Measurements from ENCODE around the gene LDB3.

The LDB3 gene

DNA sequence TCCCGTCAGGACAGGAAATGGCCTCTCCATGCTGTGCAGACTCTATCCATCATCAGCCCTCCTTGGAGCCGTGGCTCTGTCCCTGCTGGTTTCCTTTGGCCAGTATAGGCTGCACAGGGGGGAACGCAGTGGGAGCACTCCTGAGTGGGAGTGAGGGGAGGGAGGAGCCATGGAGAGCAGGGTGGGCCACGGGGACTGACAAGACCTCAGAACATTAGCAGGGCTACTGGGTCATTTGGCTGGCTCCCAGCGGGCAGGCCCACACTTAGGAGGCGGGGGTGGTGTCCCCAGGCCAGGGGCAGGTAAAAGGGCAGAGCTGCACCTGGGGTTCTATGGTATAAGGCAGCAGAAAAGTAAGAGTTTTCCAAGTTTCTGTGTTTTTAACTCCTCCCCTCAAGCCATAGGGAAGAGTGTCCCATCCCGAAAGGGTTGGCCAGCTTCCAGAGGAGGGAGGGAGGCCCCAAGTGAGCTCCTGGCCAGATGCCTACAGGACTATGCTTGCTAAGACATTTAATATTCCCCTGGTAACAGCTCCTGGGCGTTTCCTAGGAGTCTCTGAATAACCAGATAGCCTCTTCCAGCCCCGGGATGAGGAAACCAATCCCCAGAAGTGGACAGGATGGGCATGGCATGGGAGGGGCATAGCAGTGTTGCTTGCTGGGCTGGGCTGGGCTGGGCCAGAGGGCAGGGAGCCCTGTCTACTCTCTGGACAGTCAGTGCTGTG lies 19.4 kb upstream of the LDB3 start:
- TF ChIP-seq EZH2 (IDR thresholded peaks at IDR 0.05) (no peak), FOXP2 (optimal IDR thresholded peaks at IDR 0.05; ENCODE audit: control extremely low read depth, extremely low read length, insufficient read depth) (no peak), POLR2AphosphoS5 (IDR thresholded peaks at IDR 0.05; ENCODE audit: borderline replicate concordance, low read depth, low read length) (no peak)
- Histone ChIP-seq H3K9me3 (ENCODE audit: low read depth, low read length) (no peaks in the 10 kb centered on the region), H3K27ac (no peak overlapping the region), H3K4me3 (no peak overlapping the region; the same call in 1 of the 2 replicates), H3K36me3 (ENCODE audit: insufficient read depth, low read length) (no peaks in the 10 kb centered on the region), H3K9ac (ENCODE audit: insufficient read length) (no peak overlapping the region)
- DNase-seq (ENCODE audit: low read depth, low spot score): no peak

DNA sequence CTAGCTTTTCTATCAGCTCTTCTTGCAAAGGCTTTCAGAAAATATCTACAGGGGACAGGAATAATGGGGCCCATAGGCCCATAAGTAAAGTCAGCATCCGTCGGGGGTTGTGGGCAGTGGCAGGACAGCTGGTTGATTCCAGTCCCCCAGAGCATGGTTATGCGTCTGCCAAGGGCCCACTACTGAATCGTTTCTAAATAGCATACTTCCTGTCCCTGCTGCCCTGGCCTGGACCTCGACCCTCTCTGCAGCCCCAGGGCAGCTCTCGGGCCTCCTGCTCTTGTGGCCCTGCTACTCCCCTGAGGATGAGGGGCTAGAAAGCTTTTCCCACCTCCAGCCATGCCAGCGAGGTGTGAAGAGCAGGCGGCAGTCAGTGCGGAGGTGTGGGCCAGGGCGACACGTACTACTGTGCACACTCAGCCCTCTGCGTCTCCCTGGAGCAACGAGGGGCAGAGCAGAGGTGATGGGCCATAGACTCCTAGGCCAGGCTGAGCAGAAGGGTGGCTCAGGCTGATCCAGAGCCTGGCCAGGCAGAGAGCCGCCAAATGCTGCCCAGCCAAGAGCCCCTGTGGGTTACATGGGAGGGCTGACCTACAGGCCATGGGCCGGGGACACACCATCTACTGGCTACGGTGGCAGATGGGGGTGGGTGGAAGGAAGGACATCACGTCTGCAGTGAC lies 18.7 kb upstream of the LDB3 start:
- TF ChIP-seq POLR2AphosphoS5 (IDR thresholded peaks at IDR 0.05; ENCODE audit: borderline replicate concordance, low read depth, low read length) (no peak), FOXP2 (optimal IDR thresholded peaks at IDR 0.05; ENCODE audit: control extremely low read depth, extremely low read length, insufficient read depth) (no peak), EZH2 (IDR thresholded peaks at IDR 0.05) (no peak)
- Histone ChIP-seq H3K9ac (ENCODE audit: insufficient read length) (no peak overlapping the region), H3K4me3 (no peak overlapping the region), H3K27ac (no peak overlapping the region), H3K36me3 (ENCODE audit: insufficient read depth, low read length) (no peaks in the 10 kb centered on the region), H3K9me3 (ENCODE audit: low read depth, low read length) (no peaks in the 10 kb centered on the region)
- DNase-seq (ENCODE audit: low read depth, low spot score): no peak

DNA sequence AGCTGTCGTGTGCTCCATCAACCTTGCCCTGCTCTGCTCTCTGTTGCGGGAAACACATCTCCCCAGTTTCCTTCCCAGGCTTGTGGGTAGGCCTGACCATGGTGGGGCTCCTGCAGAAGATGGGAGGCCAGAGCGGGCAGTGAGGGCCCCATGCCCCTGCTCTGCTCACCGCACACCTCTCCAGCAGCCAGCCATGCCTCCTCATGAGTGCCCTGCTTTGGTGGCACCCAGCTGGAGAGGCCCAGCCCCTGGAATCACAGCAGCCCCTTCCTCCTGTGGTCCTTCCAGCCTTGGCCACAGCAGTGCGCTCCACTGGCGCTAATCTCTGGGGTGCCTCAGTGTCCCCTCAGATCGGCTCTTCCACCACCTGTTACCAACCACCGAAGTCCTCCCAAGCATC lies 18.2 kb upstream of the LDB3 start:
- TF ChIP-seq EZH2 (IDR thresholded peaks at IDR 0.05): no peak
- TF ChIP-seq POLR2AphosphoS5 (IDR thresholded peaks at IDR 0.05; ENCODE audit: borderline replicate concordance, low read depth, low read length): no peak
- no peak for TF ChIP-seq FOXP2 (optimal IDR thresholded peaks at IDR 0.05; ENCODE audit: control extremely low read depth, extremely low read length, insufficient read depth)
- H3K36me3 ChIP-seq (ENCODE audit: insufficient read depth, low read length): no peaks in the 10 kb centered on the region
- H3K27ac ChIP-seq: no peak overlapping the region
- H3K4me3 ChIP-seq: no peak overlapping the region
- no peak for DNase-seq (ENCODE audit: low read depth, low spot score)
- no peaks in the 10 kb centered on the region for H3K9me3 ChIP-seq (ENCODE audit: low read depth, low read length)
- H3K9ac ChIP-seq (ENCODE audit: insufficient read length): no peak overlapping the region

DNA sequence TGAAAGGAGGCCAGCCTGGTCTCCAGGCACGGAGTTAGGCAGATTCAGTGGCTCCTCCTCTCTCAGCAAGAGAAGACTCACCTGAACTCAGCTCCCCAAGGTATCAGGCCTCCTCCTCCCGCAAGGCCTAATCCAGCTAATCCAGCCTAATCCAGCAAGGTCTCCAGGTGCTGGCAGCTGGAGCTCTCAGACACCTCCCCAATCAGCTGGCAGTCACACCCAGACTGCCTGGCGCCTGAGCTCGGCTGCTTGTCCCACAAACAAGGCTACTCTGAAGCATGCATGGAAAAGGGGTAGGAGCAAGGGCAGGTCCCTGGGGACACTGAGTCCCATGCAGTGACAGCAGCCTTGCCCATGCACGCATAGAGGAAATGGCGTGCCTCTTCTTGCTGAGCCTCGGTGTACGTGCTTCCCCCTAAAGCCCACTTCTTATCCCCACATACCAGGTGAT lies 17.3 kb upstream of the LDB3 start:
- no peaks in the 10 kb centered on the region for H3K9me3 ChIP-seq (ENCODE audit: low read depth, low read length)
- H3K27ac ChIP-seq: no peak overlapping the region
- no peak overlapping the region for H3K9ac ChIP-seq (ENCODE audit: insufficient read length)
- DNase-seq (ENCODE audit: low read depth, low spot score): no peak
- no peak for TF ChIP-seq POLR2AphosphoS5 (IDR thresholded peaks at IDR 0.05; ENCODE audit: borderline replicate concordance, low read depth, low read length)
- no peak for TF ChIP-seq FOXP2 (optimal IDR thresholded peaks at IDR 0.05; ENCODE audit: control extremely low read depth, extremely low read length, insufficient read depth)
- H3K4me3 ChIP-seq: no peak overlapping the region
- no peaks in the 10 kb centered on the region for H3K36me3 ChIP-seq (ENCODE audit: insufficient read depth, low read length)

DNA sequence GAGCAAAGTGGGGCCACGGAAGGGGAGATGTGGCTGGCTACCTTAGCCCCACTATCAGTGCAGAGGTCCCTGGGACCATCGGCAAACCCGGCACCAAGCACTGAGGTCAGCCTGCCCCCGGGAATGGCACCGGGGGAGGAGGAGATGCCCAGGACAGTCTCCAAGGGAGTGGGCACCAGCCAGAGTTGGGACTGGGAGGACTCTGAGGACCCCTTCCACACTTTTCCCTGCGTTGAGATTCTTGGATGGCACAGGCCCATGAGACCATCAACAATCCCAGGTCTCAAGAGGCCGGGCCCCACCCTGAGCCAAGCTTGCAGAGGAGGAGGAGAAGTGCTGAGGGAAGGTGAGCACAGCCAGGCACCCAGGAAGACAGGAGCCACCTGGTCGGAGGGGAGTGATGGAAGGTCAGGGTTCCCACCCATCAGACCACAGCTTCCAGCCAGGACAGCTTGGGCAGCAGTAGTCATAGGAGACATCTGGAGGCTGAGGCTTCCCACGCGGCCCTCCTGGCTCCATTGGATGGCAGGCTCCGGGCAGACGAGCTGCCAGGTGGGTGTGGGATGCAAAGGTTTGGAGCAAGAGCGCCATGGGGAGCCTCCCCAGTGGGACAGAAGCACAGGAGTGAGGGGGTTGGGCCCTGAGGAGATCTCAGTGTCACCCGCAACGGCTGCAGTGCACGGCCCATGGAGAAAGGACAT lies 16.5 kb upstream of the LDB3 start:
- no peak overlapping the region for H3K9ac ChIP-seq (ENCODE audit: insufficient read length)
- H3K36me3 ChIP-seq (ENCODE audit: insufficient read depth, low read length): no peaks in the 10 kb centered on the region
- no peak for DNase-seq (ENCODE audit: low read depth, low spot score)
- H3K4me3 ChIP-seq: no peak overlapping the region
- no peaks in the 10 kb centered on the region for H3K9me3 ChIP-seq (ENCODE audit: low read depth, low read length)
- H3K27ac ChIP-seq: no peak overlapping the region
- TF ChIP-seq FOXP2 (optimal IDR thresholded peaks at IDR 0.05; ENCODE audit: control extremely low read depth, extremely low read length, insufficient read depth) (no peak), POLR2AphosphoS5 (IDR thresholded peaks at IDR 0.05; ENCODE audit: borderline replicate concordance, low read depth, low read length) (no peak), EZH2 (IDR thresholded peaks at IDR 0.05) (no peak)

DNA sequence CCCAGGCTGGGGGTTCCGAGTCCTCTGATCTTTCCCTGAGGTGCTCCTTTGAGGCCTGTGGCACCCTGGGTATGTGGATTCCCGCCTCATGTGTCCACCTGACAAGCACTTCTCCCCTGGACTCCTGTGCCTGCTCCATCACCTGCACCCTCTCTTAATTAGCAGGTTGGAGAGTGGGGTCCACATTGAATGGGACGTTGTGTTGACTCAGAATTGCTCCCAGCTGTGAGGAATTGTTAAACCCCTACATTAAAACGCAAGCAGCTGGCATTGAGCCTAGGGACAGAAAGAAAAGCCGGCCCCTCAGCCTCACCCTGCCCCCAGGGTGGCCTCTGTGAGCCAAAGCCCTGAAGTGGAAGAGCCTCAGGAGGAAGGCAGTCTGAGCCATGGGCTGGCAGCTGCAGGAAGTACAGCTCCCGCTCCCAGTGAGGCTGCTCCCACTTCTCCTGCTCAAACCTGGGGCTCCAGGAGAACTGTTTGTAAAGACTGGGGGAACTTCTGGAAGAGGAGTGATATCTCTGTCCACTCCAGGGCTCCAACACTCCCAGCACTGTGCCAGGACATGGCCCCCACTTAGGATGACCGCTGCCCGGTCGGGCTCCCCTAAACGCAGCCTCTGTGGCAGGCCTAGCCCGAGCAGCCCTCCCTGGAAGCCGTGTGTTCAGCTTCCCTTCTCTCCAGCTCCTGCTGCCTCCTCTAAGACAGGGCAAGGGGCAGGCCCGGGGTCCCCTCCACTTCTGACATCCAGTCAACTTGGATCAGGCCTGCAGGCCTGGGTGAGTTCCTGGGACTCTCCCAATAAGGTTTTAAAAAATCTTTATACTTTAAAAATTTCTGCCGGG lies 15.7 kb upstream of the LDB3 start:
- no peak for DNase-seq (ENCODE audit: low read depth, low spot score)
- no peak overlapping the region for H3K9ac ChIP-seq (ENCODE audit: insufficient read length)
- TF ChIP-seq POLR2AphosphoS5 (IDR thresholded peaks at IDR 0.05; ENCODE audit: borderline replicate concordance, low read depth, low read length) (no peak), EZH2 (IDR thresholded peaks at IDR 0.05) (no peak), FOXP2 (optimal IDR thresholded peaks at IDR 0.05; ENCODE audit: control extremely low read depth, extremely low read length, insufficient read depth) (no peak)
- H3K27ac ChIP-seq: no peak overlapping the region
- no peak overlapping the region for H3K4me3 ChIP-seq
- H3K9me3 ChIP-seq (ENCODE audit: low read depth, low read length): no peaks in the 10 kb centered on the region
- no peaks in the 10 kb centered on the region for H3K36me3 ChIP-seq (ENCODE audit: insufficient read depth, low read length)

DNA sequence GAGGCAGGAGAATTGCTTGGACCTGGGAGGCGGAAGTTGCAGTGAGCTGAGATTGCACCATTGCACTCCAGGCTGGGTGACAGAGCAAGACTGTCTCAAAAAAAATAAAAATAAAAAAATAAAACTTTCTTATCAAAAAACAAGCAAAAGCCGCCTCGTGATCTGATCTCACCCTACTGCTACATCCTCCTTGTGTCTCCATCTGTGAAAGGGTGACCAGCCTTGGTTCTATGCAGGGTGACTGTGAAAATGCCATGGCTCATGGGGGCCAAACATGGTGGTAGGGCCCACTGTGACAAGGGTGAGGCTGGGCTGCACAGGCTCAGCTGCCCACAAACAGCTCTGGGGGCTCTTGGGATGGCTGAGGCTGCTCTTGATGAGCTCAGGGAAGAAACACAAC lies 14.9 kb upstream of the LDB3 start:
- TF ChIP-seq EZH2 (IDR thresholded peaks at IDR 0.05): no peak
- no peak for TF ChIP-seq POLR2AphosphoS5 (IDR thresholded peaks at IDR 0.05; ENCODE audit: borderline replicate concordance, low read depth, low read length)
- Histone ChIP-seq H3K27ac (no peak overlapping the region), H3K9ac (ENCODE audit: insufficient read length) (no peak overlapping the region), H3K9me3 (ENCODE audit: low read depth, low read length) (no peaks in the 10 kb centered on the region), H3K4me3 (no peak overlapping the region), H3K36me3 (ENCODE audit: insufficient read depth, low read length) (no peaks in the 10 kb centered on the region)
- no peak for DNase-seq (ENCODE audit: low read depth, low spot score)

DNA sequence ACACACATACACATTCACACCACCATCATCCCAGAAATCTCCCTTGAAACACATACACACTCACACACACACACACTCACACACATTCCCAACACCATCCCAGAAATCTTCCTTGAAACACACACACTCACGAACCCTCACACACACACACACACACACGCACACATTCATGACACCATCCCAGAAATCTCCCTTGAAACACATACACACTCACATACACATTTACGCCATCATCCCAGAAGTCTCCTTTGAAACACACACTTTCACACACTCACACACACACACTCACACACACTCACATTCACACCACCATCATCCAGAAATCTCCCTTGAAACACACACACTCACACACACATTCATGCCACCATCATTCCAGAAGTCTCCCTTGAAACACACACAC lies 14.3 kb upstream of the LDB3 start:
- Histone ChIP-seq H3K9ac (ENCODE audit: insufficient read length) (no peak overlapping the region), H3K9me3 (ENCODE audit: low read depth, low read length) (no peaks in the 10 kb centered on the region), H3K4me3 (no peak overlapping the region), H3K27ac (no peak overlapping the region), H3K36me3 (ENCODE audit: insufficient read depth, low read length) (no peaks in the 10 kb centered on the region)
- no peak for TF ChIP-seq EZH2 (IDR thresholded peaks at IDR 0.05)
- TF ChIP-seq FOXP2 (optimal IDR thresholded peaks at IDR 0.05; ENCODE audit: control extremely low read depth, extremely low read length, insufficient read depth): no peak
- TF ChIP-seq POLR2AphosphoS5 (IDR thresholded peaks at IDR 0.05; ENCODE audit: borderline replicate concordance, low read depth, low read length): no peak
- no peak for DNase-seq (ENCODE audit: low read depth, low spot score)

Data from SK-N-MC (cell line).